Measurements from ENCODE around the gene INTS1.

The INTS1 gene

GRCh38 chr7:1513657-1514095 is 9.5 kb upstream of the INTS1 start:
- TF ChIP-seq ZNF274 (IDR thresholded peaks at IDR 0.05; ENCODE audit: low read depth, low read length) = no peak
- no peak overlapping the region for H3K4me3 ChIP-seq (ENCODE audit: low read length)

DNA sequence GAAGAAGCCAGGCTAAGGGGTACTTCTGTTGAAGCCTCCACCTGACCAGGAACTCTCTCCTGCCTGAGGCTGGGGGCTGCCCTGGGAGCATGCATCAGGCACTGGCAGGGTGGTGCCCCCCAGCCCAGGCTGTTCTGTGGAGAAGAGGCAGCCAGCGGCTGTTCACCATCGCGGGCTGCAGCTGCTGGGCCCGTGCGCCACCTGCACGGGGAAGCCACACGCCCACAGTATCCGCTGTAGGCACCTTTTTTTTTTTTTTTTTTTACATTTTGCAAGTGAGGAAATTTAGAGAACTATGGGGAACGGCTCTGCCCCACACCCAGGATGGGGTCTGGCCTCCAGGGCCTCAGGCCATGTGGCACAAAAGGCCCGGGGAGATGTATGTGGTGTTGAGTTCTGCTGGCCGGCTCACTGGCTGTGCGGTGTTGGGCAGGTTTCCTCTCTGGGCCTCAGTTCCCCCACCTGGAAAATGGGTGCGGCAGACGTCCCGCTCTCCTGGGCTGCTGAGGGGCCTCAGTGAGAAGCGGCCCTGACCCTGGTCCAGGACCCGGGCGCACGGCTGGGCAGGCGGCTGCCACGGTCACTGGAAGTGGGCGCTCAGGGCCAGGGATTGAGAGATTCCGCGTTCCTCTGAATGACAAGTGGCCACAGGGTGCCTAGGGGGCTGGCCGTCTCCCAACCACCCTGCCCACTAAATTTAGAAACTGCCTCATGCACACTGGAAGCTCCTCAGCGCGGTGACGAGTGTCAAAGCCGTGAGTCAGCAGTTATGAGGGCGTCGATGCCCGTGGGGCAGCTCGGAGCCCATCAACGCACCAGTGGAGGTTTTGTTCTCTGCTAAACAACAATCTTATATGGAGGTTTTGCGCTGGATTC is 8.8 kb upstream of the INTS1 start:
- no peak for TF ChIP-seq ZNF274 (IDR thresholded peaks at IDR 0.05; ENCODE audit: low read depth, low read length)
- H3K4me3 ChIP-seq (ENCODE audit: low read length) = no peak overlapping the region

GRCh38 chr7:1511444-1512422 is 7.5 kb upstream of the INTS1 start:
- H3K4me3 ChIP-seq (ENCODE audit: low read length) = no peak overlapping the region
- TF ChIP-seq ZNF274 (IDR thresholded peaks at IDR 0.05; ENCODE audit: low read depth, low read length) = no peak

GRCh38 chr7:1510780-1511154 is 6.6 kb upstream of the INTS1 start:
- no peak overlapping the region for H3K4me3 ChIP-seq (ENCODE audit: low read length)
- no peak for TF ChIP-seq ZNF274 (IDR thresholded peaks at IDR 0.05; ENCODE audit: low read depth, low read length)

DNA sequence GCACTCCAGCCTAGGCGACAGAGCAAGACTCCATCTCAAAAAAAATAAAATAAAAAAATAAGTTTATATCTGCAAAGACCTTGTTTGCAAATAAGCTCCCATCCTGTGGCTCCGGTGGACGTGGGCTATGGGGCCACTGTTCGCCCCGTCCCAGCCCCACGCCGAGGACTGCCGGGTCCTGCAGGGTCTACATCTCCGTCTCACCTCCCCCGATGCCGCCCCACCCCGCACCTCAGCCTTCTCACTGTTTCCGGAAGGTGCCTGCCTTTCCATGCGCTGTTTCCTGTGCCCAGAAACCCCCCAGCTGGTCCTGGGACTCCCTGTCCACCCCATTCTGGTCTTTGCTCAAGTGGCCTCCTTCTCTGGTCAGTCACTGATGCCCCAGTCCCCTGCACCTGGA is 5.0 kb upstream of the INTS1 start:
- H3K4me3 ChIP-seq (ENCODE audit: low read length) = no peak overlapping the region
- TF ChIP-seq ZNF274 (IDR thresholded peaks at IDR 0.05; ENCODE audit: low read depth, low read length) = no peak

GRCh38 chr7:1508277-1508758 is 4.1 kb upstream of the INTS1 start:
- H3K4me3 ChIP-seq (ENCODE audit: low read length) = no peak overlapping the region
- no peak for TF ChIP-seq ZNF274 (IDR thresholded peaks at IDR 0.05; ENCODE audit: low read depth, low read length)

- no peak for TF ChIP-seq ZNF274 (IDR thresholded peaks at IDR 0.05; ENCODE audit: low read depth, low read length)
- H3K4me3 ChIP-seq (ENCODE audit: low read length) = peak overlapping the region; percentile 39; the same call in 1 of the 2 replicates
Observed at GRCh38 chr7:1505731-1506550, 1.8 kb upstream of the INTS1 start.

GRCh38 chr7:1503390-1503789 is 799 bp downstream of the INTS1 start:
- peak overlapping the region; percentile 83 for H3K4me3 ChIP-seq (ENCODE audit: low read length)
- TF ChIP-seq ZNF274 (IDR thresholded peaks at IDR 0.05; ENCODE audit: low read depth, low read length) = no peak

- H3K4me3 ChIP-seq (ENCODE audit: low read length) = peak overlapping the region; percentile 83; the same call in 1 of the 2 replicates
- no peak for TF ChIP-seq ZNF274 (IDR thresholded peaks at IDR 0.05; ENCODE audit: low read depth, low read length)
Observed at GRCh38 chr7:1502845-1503244, 1.3 kb downstream of the INTS1 start.

GRCh38 chr7:1501487-1502270 is 2.5 kb downstream of the INTS1 start:
- H3K4me3 ChIP-seq (ENCODE audit: low read length) = no peak overlapping the region
- TF ChIP-seq ZNF274 (IDR thresholded peaks at IDR 0.05; ENCODE audit: low read depth, low read length) = no peak

- H3K4me3 ChIP-seq (ENCODE audit: low read length) = no peak overlapping the region
- no peak for TF ChIP-seq ZNF274 (IDR thresholded peaks at IDR 0.05; ENCODE audit: low read depth, low read length)
Observed at GRCh38 chr7:1500064-1500807, 4.0 kb downstream of the INTS1 start.

GRCh38 chr7:1499367-1500029 is 4.7 kb downstream of the INTS1 start:
- no peak overlapping the region for H3K4me3 ChIP-seq (ENCODE audit: low read length)
- no peak for TF ChIP-seq ZNF274 (IDR thresholded peaks at IDR 0.05; ENCODE audit: low read depth, low read length)
